NCI-H82 treated with DMSO at 0.1 percent for 48 hours (cell line): ENCODE data around the gene MPC1.
"Not testable (repeated sequence)": the region's sequence is repeated elsewhere in the genome, so short reads cannot be mapped to it uniquely, and the experiment has no call there.

Source experiments
- DNase-seq: peaks from one replicate; lab custom pipeline; 2025; ENCODE audit not compliant: unreplicated experiment; lab: John Stamatoyannopoulos, UW

The MPC1 gene

GRCh38 chr6:166382500-166382932, 224 bp downstream of the MPC1 start:
- no peak for DNase-seq

- peak; percentile 18 for DNase-seq
These were observed 824 bp downstream of the MPC1 start for GRCh38 chr6:166381733-166382499.

GRCh38 chr6:166381381-166381732, 1.4 kb downstream of the MPC1 start:
- no peak for DNase-seq

GRCh38 chr6:166379800-166380199, 2.9 kb downstream of the MPC1 start:
- DNase-seq, result no peak

- no peak for DNase-seq
These were observed 3.6 kb downstream of the MPC1 start for GRCh38 chr6:166379103-166379586.

GRCh38 chr6:166377721-166378120, 5.0 kb downstream of the MPC1 start:
- no peak for DNase-seq

- DNase-seq, result no peak
These were observed 7.7 kb downstream of the MPC1 start for GRCh38 chr6:166375013-166375412.

GRCh38 chr6:166370489-166370888, 12.3 kb downstream of the MPC1 start:
- DNase-seq, result no peak

GRCh38 chr6:166369782-166370181, 13.0 kb downstream of the MPC1 start:
- no peak for DNase-seq

GRCh38 chr6:166366921-166367320, 15.8 kb downstream of the MPC1 start:
- DNase-seq, result no peak

GRCh38 chr6:166365806-166366205, 16.9 kb downstream of the MPC1 start:
- DNase-seq, result no peak

- no peak for DNase-seq
These were observed 17.5 kb downstream of the MPC1 start for GRCh38 chr6:166365221-166365620.

GRCh38 chr6:166364456-166364855, 18.3 kb downstream of the MPC1 start:
- DNase-seq, result no peak

- not testable (repeated sequence) for DNase-seq
These were observed 20.3 kb downstream of the MPC1 start for GRCh38 chr6:166362427-166362826.

- DNase-seq, result no peak
These were observed 21.7 kb downstream of the MPC1 start for GRCh38 chr6:166361077-166361429.

GRCh38 chr6:166360243-166361076, 22.3 kb downstream of the MPC1 start:
- no peak for DNase-seq

GRCh38 chr6:166355552-166355951, 27.2 kb downstream of the MPC1 start:
- no peak for DNase-seq

GRCh38 chr6:166354965-166355364, 27.8 kb downstream of the MPC1 start:
- DNase-seq, result no peak

- no peak for DNase-seq
These were observed 28.6 kb downstream of the MPC1 start for GRCh38 chr6:166354143-166354542.

- DNase-seq, result no peak
These were observed 29.2 kb downstream of the MPC1 start for GRCh38 chr6:166353507-166353906.

GRCh38 chr6:166352923-166353322, 29.8 kb downstream of the MPC1 start:
- DNase-seq, result no peak

GRCh38 chr6:166351715-166352285, 30.9 kb downstream of the MPC1 start:
- no peak for DNase-seq
